OCI-LY3 (cell line): ENCODE data around the gene MUL1.
"Not testable (repeated sequence)": the region's sequence is repeated elsewhere in the genome, so short reads cannot be mapped to it uniquely, and the experiment has no call there.

Experiments
- EZH2phosphoT487 ChIP-seq: fragments of 200-600 bp; shearing (Covaris generic); IDR thresholded peaks from 2 replicates; pipeline ENCODE4 v1.6.1; 2018; ENCODE audit warnings: antibody characterized with exemption, mixed run types, low read depth
- TF ChIP-seq, protein P1 (sequence below): fragments of 200-600, 300-600 bp; sonication (generic); IDR thresholded peaks from 2 replicates; pipeline ENCODE4 v1.5.1; 2014; ENCODE audit warnings: antibody characterized with exemption, low read length, low read depth

DNA sequence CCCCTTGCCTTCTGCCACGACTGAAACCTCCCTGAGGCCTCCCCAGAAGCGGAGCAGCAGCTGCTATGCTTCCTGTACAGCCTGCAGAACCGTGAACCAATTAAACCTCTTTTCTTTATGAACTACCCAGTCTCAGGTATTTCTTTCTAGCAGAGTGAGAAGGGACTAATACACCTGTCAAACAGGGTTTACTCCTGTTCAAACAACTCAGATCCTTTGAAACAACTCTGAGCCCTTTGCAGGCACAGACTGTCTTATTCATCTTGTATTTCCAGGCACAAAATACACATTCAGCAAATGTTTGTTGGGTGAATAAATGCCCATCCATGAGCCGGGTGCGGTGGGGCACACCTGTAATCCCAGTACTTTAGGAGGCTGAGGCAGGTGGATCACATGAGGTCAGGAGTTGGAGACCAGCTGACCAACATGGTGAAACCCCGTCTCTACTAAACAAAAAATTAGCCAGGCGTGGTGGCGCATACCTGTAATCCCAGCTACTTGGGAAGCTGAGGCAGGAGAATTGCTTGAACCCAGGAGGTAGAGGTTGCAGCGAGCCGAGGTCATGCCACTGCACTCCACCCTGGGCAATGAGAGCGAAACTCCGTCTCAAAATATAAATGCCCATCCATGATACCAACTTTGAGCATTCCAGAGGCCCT is 11.1 kb downstream of the MUL1 start:
- TF ChIP-seq, protein P1, sequence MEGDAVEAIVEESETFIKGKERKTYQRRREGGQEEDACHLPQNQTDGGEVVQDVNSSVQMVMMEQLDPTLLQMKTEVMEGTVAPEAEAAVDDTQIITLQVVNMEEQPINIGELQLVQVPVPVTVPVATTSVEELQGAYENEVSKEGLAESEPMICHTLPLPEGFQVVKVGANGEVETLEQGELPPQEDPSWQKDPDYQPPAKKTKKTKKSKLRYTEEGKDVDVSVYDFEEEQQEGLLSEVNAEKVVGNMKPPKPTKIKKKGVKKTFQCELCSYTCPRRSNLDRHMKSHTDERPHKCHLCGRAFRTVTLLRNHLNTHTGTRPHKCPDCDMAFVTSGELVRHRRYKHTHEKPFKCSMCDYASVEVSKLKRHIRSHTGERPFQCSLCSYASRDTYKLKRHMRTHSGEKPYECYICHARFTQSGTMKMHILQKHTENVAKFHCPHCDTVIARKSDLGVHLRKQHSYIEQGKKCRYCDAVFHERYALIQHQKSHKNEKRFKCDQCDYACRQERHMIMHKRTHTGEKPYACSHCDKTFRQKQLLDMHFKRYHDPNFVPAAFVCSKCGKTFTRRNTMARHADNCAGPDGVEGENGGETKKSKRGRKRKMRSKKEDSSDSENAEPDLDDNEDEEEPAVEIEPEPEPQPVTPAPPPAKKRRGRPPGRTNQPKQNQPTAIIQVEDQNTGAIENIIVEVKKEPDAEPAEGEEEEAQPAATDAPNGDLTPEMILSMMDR = not testable (repeated sequence)
- TF ChIP-seq EZH2phosphoT487 = not testable (repeated sequence)
